Measurements from ENCODE around the gene NKX2-2.

The NKX2-2 gene

DNA sequence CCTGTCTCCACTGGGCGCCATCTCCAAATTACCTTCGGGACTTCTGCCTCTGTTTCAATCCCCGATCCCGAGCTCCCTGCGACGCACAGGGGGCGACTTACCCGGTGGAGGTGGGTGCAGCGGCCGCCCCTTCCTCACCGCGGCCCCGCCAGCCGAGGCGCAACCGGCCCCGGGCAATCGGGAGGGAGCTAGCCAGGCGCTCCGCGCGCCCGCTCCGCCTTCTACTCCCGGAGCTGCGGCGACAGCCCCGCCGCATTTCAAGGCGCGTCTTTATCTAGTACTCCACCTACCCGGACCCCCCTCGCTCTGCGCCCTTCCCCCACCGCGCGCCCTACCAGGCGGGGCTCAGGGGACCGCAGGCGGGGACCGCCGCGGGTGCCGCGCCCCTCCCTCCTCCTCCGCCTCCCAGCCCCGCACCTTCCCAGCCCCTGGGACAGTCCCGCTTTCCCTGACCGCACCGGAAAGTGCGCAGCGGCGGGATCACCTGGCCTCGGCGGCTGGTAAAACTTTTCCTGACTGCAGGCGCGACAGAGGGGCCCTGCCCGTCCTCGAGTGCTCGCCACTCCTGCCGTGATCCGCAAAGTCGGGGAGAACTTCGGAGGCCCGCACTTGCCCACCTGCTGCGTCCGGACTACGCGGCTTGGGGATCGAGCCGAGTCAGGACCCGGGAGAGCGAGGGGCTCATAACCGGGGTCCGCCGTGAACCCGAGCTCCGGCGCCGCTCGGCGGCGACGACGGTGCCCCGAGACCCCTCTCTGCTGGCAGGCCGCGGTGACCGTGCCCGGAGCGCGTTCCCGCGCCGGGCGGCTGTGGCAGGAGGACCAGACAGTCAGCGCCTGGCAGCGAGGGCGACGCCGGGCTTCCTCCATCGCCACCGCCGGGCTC is 8.0 kb upstream of the NKX2-2 start:
- DNase-seq: no peak

GRCh38 chr20:21520702-21521595 is 7.1 kb upstream of the NKX2-2 start:
- DNase-seq: no peak

GRCh38 chr20:21519136-21519584 is 5.3 kb upstream of the NKX2-2 start:
- DNase-seq: no peak

GRCh38 chr20:21518292-21518991 is 4.6 kb upstream of the NKX2-2 start:
- no peak for DNase-seq

DNA sequence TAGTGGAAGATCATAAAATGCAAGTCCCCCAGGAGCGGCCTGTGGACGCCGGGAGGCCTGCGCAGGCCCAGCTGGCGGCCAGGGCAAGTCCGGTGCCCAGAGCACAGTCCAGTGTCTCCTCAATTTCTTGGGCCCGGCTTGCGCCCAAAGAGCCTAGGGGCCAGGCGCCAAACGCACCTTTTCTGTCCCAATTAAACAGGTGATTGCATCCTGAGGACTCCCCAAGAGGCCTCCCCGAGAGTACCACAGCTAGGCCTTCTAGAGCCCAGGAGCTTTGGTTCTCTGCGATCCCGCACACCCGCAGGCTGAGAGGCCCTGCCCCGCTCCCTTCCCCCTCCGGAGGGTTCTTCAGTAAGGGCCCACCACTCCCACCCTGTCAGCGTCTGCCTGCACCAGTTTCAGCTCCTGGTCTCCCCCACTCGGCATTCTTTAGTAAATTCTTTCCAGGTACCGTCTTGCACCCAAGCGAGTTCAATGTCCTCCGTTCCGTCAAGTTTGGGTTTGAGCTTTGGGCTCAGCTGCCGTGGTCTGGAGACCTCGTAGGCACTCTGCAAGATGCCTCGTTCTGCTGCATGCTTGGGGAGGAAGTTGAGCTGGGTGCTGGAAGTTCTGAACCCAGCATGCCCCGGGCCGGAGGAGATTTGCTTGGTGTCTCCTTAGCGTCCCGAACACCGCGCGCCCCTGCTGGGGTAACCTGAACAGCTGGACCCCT is 3.9 kb upstream of the NKX2-2 start:
- no peak for DNase-seq

DNA sequence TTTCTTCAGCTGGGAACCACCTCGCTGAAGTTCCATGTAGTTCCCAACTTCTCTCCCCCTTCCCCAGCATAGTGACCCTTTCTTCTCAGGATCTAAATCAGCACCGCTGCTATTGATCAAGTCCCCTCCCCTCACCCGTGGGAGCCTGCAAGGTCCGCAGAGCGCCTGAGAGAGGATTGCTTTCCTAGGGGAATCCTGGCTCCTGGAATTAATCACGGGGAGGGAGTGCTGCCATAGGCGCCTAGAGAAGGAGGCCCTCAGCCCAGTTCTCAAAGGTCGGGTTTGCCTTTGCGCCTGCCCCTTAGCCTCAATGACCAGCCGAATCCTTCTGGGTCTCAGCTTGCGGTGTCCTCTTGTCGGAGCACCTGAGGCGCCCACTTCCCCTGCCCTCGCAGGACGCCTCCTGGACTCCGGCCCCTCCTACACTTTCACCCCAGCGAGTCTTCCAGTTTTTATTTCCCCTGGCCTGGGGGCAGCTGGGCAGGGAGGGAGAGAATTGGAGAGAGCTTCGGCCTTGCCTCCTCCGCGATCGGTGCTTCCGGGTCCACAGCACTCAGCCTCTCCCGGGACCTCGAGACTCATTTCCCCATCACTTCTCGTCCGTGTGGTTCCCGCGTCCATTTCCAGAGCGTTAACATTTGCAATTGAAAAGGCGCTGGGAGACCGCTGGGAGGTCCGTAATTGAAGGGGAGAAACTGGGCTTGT is 3.1 kb upstream of the NKX2-2 start:
- no peak for DNase-seq

DNA sequence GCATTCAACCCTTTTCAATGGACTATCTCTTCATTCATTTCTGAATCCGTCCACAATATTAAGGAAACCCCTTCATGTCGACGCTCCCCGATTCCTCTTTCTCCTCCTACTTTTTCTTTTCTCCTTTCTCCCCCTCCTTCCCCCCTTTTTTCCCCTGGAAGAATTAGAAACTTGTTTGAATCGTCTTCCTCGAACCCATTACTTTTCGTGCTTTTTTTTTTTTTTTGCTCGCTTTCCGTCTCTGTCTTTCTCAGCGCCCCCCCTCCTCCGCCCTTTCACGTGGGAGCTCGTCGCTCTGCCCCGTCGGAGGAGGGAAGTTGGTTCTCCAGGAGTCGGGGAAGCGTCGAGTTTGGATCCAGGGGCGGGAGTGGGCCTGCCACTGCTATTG is 2.3 kb upstream of the NKX2-2 start:
- no peak for DNase-seq

DNA sequence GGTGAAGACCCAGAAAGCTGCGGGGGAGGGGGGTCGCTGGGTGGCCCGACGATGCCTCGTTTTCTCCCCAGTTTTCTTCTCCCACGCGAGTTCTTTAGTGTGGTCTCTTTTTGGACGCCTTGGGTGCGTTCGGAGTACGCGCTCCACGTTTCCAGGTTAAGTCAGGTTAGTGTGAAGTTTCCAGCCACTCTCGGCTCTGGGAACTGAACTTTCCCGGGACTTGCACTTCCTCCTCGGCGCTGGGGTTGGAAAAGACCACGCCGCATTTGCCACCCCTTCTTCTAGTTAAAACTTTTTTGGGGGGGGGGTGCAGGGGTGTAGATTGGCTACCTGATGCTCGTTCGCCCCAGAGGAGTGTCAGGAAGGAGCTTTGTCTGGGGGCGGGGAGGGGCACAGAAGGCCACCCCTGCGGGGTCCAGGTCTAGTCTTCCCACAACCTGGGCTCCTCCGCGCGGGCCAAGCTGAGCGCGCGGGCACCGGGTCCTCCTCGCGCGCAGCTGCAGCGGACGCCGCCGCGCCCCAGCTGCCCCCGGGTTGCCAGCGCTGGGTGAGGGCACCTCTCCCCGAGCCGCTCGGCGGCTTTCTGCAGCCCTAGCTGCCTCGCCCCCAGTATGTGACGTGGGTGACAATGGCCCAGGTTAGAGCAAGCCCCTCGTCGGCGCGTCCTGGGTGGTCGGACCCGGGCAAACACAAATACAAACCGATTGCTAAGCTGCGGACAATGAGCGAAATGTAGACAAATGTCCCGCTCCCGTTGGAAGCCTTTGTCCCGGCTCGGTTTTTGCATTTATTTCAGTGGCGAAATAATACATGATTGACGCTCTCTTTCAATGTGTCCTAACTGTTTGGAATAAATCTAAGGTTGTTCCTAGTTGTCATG is 1.7 kb upstream of the NKX2-2 start:
- DNase-seq: no peak

DNA sequence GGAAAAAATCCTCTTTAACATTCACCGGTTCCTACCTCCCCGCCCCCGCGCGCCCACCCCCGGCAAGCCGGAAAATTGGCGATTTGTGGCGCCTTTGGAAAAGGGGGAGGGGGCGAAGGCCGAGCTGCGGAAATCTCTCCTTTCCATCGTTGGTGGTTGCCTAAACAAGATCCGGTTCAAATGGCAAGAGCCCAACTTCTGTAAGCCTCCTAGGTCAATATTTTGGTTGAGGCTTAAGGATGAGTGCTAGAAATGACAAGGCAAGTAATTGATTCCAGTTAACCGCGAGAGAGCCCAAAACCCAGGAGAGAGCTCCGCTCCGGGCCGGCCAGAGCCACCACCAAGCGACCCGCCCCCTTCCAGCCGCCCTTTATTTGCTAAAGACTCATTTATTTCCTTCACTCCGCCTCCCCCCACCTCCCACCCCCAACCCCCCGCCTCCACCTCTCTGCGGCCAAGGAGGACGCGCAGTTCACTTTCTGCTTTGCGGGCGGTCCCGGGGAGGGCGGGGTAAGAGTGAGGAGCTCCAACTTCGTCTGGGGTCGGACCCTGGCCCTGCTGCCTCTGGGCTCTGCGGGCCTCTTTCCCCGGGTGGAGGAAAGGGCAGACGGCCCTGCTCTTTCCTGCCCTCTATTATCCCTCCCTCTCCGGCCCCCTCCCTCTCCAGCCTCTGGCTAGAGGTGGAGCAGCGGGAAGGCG is 838 bp upstream of the NKX2-2 start:
- no peak for DNase-seq

DNA sequence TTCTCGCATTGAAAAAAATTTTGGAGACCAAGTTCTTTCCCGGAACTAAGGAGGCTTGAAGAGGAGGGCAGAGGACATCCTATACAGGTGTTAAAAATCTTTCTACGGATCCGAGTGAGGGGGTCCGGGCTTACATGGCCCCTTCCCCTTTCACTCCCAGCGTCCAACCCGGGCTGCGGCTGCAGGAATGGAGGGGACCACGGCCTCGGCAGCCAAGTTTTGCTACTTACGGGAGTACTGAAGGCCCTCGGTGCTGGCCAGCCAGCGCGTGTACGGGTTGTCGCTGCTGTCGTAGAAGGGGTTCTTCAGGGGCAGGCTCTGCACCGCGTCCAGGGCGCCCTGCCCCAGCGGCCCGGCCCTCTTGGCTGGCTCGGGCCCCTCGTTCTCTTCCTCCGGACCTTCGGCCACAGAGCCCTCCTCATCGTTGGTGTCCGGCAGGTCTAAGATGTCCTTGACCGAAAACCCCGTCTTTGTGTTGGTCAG is 642 bp downstream of the NKX2-2 start:
- DNase-seq: no peak

DNA sequence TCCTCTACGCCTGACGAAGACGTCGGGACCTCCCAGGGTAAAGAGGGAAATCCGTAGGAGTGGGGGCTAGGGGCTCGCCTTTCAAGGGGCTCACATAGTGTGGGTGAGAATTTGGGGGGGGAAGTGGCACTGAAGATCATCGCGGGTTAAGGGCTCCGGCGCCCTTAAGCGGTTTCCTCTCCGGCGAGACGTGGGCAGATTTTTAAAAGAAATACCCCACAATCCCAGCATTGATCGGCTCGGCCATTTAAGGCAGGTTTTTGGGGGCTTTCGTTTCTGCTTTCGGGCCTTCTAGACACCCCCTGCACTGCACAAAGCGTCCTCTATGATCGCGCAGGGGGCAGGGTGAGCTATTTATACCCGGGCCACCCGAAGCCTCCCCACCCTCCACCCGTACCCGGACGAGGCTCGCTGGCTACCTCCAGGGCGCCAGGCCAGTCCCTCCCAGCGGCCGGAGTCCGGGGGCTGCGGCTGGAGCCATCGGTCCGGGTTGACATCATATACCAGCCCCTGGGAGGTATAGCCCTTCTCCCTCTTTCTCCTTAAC is 1.2 kb downstream of the NKX2-2 start:
- DNase-seq: no peak

- no peak for DNase-seq
Measured at GRCh38 chr20:21511850-21512633, 1.8 kb downstream of the NKX2-2 start.

- DNase-seq: no peak
Measured at GRCh38 chr20:21511485-21511849, 2.4 kb downstream of the NKX2-2 start.

- no peak for DNase-seq
Measured at GRCh38 chr20:21510414-21511384, 3.2 kb downstream of the NKX2-2 start.

- no peak for DNase-seq
Measured at GRCh38 chr20:21509597-21510371, 4.1 kb downstream of the NKX2-2 start.

DNA sequence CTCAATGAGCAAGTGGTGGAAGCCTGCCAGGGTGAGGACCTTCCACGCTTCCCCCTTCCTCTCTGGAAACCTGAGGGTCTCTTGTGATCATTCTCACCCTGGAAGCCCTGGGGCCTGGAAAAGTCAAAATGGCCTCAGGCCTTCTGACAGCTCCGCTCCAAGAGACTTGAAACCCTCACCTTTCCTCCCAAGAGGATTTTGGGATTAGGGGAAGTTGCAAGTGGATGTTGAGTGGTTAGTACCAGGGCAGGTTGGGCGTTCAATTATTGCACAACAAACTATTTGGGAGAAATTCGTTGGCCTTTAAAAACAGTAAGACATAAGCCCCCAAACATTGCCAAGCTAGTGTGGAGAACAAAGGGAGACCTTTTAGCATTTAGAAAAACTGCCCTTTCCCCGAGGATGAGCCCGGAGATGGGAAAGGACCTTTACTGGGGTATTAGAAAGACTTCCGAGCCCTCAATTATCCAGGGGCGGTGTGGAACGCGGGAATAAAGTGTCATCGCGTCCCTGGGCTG is 4.7 kb downstream of the NKX2-2 start:
- DNase-seq: no peak
